ENCODE measurements around the gene CAMSAP1. TPM values are rescaled to one million over a fixed set of nuclear protein-coding genes. Genes with fewer than 3 reads are reported as not detected.

Gene CAMSAP1
- total and polyA plus RNA-seq, 4 donors, result 5.0 to 29.8 (median 15.1) TPM

- no peak overlapping the region for H3K9ac ChIP-seq (ENCODE audit: insufficient read depth in 1 of 2, low read length in 2 of 2)
- no peak for TF ChIP-seq CTCF (IDR thresholded peaks at IDR 0.05; ENCODE audit: control extremely low read depth, extremely low read depth)
- DNase-seq (no peak), ATAC-seq (ENCODE audit: insufficient read depth, low FRiP score) (no peak)
- H3K27me3 ChIP-seq (ENCODE audit: control insufficient read depth in 3 of 3, insufficient read depth in 3 of 3, low read length in 2 of 3), result no peaks in the 10 kb centered on the region
- peaks cover 0 to 9% (median 2%) of the 10 kb centered on the region in 4 donors for H3K36me3 ChIP-seq (ENCODE audit: control insufficient read depth in 4 of 4, insufficient read depth in 4 of 4, low read length in 4 of 4)
- no peak overlapping the region for H3K27ac ChIP-seq (ENCODE audit: low read depth in 1 of 2, low read length in 1 of 2)
- H3K4me3 ChIP-seq, result no peak overlapping the region
- no peaks in the 10 kb centered on the region for H3K9me3 ChIP-seq (ENCODE audit: control insufficient read depth in 4 of 4, insufficient read depth in 3 of 4, low read length in 3 of 4)
- WGBS, 2 donors, result 73 to 75% methylated on average over 7 of the region's 7 CpGs
- H3K4me1 ChIP-seq (ENCODE audit: control insufficient read depth in 5 of 5, insufficient read depth in 5 of 5, low read length in 5 of 5), result peaks cover 2 to 39% (median 12%) of the 10 kb centered on the region in 5 donors
Measured at GRCh38 chr9:135885100-135885853, 22.1 kb downstream of the CAMSAP1 start.

GRCh38 chr9:135884328-135885035, 22.9 kb downstream of the CAMSAP1 start:
- Histone ChIP-seq H3K4me3 (no peak overlapping the region), H3K9ac (ENCODE audit: insufficient read depth in 1 of 2, low read length in 2 of 2) (peak overlapping the region in 1 of 2 donors; percentile 16), H3K36me3 (ENCODE audit: control insufficient read depth in 4 of 4, insufficient read depth in 4 of 4, low read length in 4 of 4) (peaks cover 0 to 9% (median 3%) of the 10 kb centered on the region in 4 donors), H3K27ac (ENCODE audit: low read depth in 1 of 2, low read length in 1 of 2) (no peak overlapping the region), H3K4me1 (ENCODE audit: control insufficient read depth in 5 of 5, insufficient read depth in 5 of 5, low read length in 5 of 5) (peaks cover 0 to 37% (median 12%) of the 10 kb centered on the region in 5 donors), H3K9me3 (ENCODE audit: control insufficient read depth in 4 of 4, insufficient read depth in 3 of 4, low read length in 3 of 4) (no peaks in the 10 kb centered on the region), H3K27me3 (ENCODE audit: control insufficient read depth in 3 of 3, insufficient read depth in 3 of 3, low read length in 2 of 3) (no peaks in the 10 kb centered on the region)
- WGBS, 2 donors, result 81 to 83% methylated on average over 16 of the region's 16 CpGs
- ATAC-seq (ENCODE audit: insufficient read depth, low FRiP score) (no peak), DNase-seq (no peak)
- no peak for TF ChIP-seq CTCF (IDR thresholded peaks at IDR 0.05; ENCODE audit: control extremely low read depth, extremely low read depth)

- H3K9me3 ChIP-seq (ENCODE audit: control insufficient read depth in 4 of 4, insufficient read depth in 3 of 4, low read length in 3 of 4), result no peaks in the 10 kb centered on the region
- no peak overlapping the region for H3K27ac ChIP-seq (ENCODE audit: low read depth in 1 of 2, low read length in 1 of 2)
- ATAC-seq (ENCODE audit: insufficient read depth, low FRiP score), result no peak
- no peaks in the 10 kb centered on the region for H3K27me3 ChIP-seq (ENCODE audit: control insufficient read depth in 3 of 3, insufficient read depth in 3 of 3, low read length in 2 of 3)
- H3K36me3 ChIP-seq (ENCODE audit: control insufficient read depth in 4 of 4, insufficient read depth in 4 of 4, low read length in 4 of 4), result peaks cover 0 to 9% (median 3%) of the 10 kb centered on the region in 4 donors
- WGBS, 2 donors, result 87 to 92% methylated on average over 15 of the region's 15 CpGs
- DNase-seq, result no peak
- no peak for TF ChIP-seq CTCF (IDR thresholded peaks at IDR 0.05; ENCODE audit: control extremely low read depth, extremely low read depth)
- H3K4me3 ChIP-seq, result no peak overlapping the region
- H3K4me1 ChIP-seq (ENCODE audit: control insufficient read depth in 5 of 5, insufficient read depth in 5 of 5, low read length in 5 of 5), result peaks cover 0 to 30% (median 12%) of the 10 kb centered on the region in 5 donors
- H3K9ac ChIP-seq (ENCODE audit: insufficient read depth in 1 of 2, low read length in 2 of 2), result no peak overlapping the region
Measured at GRCh38 chr9:135883410-135884089, 23.8 kb downstream of the CAMSAP1 start.

All from lung (tissue), 12 donors.